ENCODE measurements around the gene CHRNB2.

The CHRNB2 gene

GRCh38 chr1:154552036-154552435, 15.5 kb upstream of the CHRNB2 start:
- DNase-seq (ENCODE audit: low read depth in 2 of 2), result no peak

- DNase-seq (ENCODE audit: low read depth in 2 of 2), result no peak
Observed at GRCh38 chr1:154553056-154554030, 14.2 kb upstream of the CHRNB2 start.

- DNase-seq (ENCODE audit: low read depth in 2 of 2), result no peak
Observed at GRCh38 chr1:154556422-154556821, 11.2 kb upstream of the CHRNB2 start.

GRCh38 chr1:154557248-154557938, 10.2 kb upstream of the CHRNB2 start:
- no peak for DNase-seq (ENCODE audit: low read depth in 2 of 2)

GRCh38 chr1:154557939-154558719, 9.4 kb upstream of the CHRNB2 start, which contains the start of gene UBE2Q1:
Gene UBE2Q1 (minus strand): TSS chr1:154558662. CDS start chr1:154558553, 109 bp downstream.
- DNase-seq (ENCODE audit: low read depth in 2 of 2), result no peak

- peak; percentile 96 to 99 for DNase-seq (ENCODE audit: low read depth in 2 of 2)
Observed at GRCh38 chr1:154558720-154559465, 8.7 kb upstream of the CHRNB2 start.

GRCh38 chr1:154559466-154560044, 8.0 kb upstream of the CHRNB2 start:
- DNase-seq (ENCODE audit: low read depth in 2 of 2), result peak; percentile 73

- no peak for DNase-seq (ENCODE audit: low read depth in 2 of 2)
Observed at GRCh38 chr1:154565876-154566275, 1.7 kb upstream of the CHRNB2 start.

- no peak for DNase-seq (ENCODE audit: low read depth in 2 of 2)
Observed at GRCh38 chr1:154568157-154568815, 708 bp downstream of the CHRNB2 start.

- no peak for DNase-seq (ENCODE audit: low read depth in 2 of 2)
Observed at GRCh38 chr1:154571244-154571963, 3.8 kb downstream of the CHRNB2 start.

- no peak for DNase-seq (ENCODE audit: low read depth in 2 of 2)
Observed at GRCh38 chr1:154571964-154572288, 4.3 kb downstream of the CHRNB2 start.

GRCh38 chr1:154572468-154573167, 5.0 kb downstream of the CHRNB2 start:
- DNase-seq (ENCODE audit: low read depth in 2 of 2), result no peak

GRCh38 chr1:154573168-154573510, 5.6 kb downstream of the CHRNB2 start:
- no peak for DNase-seq (ENCODE audit: low read depth in 2 of 2)

- DNase-seq (ENCODE audit: low read depth in 2 of 2), result no peak
Observed at GRCh38 chr1:154574716-154575115, 7.1 kb downstream of the CHRNB2 start.

GRCh38 chr1:154575147-154575927, 7.8 kb downstream of the CHRNB2 start:
- DNase-seq (ENCODE audit: low read depth in 2 of 2), result no peak

GRCh38 chr1:154575951-154576566, 8.5 kb downstream of the CHRNB2 start:
- no peak for DNase-seq (ENCODE audit: low read depth in 2 of 2)

GRCh38 chr1:154577346-154578057, 9.9 kb downstream of the CHRNB2 start:
- DNase-seq (ENCODE audit: low read depth in 2 of 2), result no peak

Measured in activated CD4-positive, alpha-beta T cell treated with anti-CD3 and anti-CD28 coated beads for 24 hours (primary cell).